Gastroesophageal sphincter (tissue), 4 donors: ENCODE results near the gene B9D2. TPM values are rescaled to one million over a fixed set of nuclear protein-coding genes. Genes with fewer than 3 reads are reported as not detected.

ENCODE experiments used
- ATAC-seq: fragments of 150-250 bp; one replicate; pipeline ENCODE4 v1.9.1; 2016; ENCODE audit warnings: mild to moderate bottlenecking, moderate library complexity
- H3K27ac ChIP-seq, 4 donors: fragments of 200-600 bp; sonication (generic) in 3 of 4; 1 replicate in 3 of 4; 2 replicates in 1 of 4; pipeline ENCODE4 v1.5.1; 2016 to 2019
- H3K27me3 ChIP-seq: fragments of 200-600 bp; sonication (generic); one replicate; pipeline ENCODE4 v1.5.1; 2019
- H3K36me3 ChIP-seq, 2 donors: fragments of 200-600 bp; sonication (generic); one replicate each; pipeline ENCODE4 v1.5.1; 2019; ENCODE audit warnings: control low read depth in 1 of 2
- H3K4me1 ChIP-seq, 3 donors: fragments of 200-600 bp; sonication (generic); 1 replicate in 2 of 3; 2 replicates in 1 of 3; pipeline ENCODE4 v1.5.1; 2016 to 2019; ENCODE audit warnings: control low read depth in 2 of 3
- H3K4me3 ChIP-seq, 2 donors: fragments of 200-600 bp; sonication (generic); one replicate each; pipeline ENCODE4 v1.5.1; 2019; ENCODE audit warnings: mild to moderate bottlenecking in 1 of 2, moderate library complexity in 1 of 2
- H3K9me3 ChIP-seq, 3 donors: fragments of 200-600 bp; sonication (generic); one replicate each; pipeline ENCODE4 v1.5.1; 2017 to 2019; ENCODE audit warnings: control low read depth in 2 of 3
- EP300 ChIP-seq: sonication (generic); formaldehyde crosslinking; IDR thresholded peaks from one replicate; pipeline ENCODE4 v1.6.1; 2017; ENCODE audit warnings: antibody characterized with exemption, mild to moderate bottlenecking
- POLR2A ChIP-seq, 2 donors: fragments of 450-650 bp; IDR thresholded peaks; one replicate each; pipeline ENCODE4 v1.6.1; 2017; ENCODE audit warnings: antibody characterized with exemption in 2 of 2, mild to moderate bottlenecking in 2 of 2, moderate library complexity in 1 of 2
- POLR2AphosphoS5 ChIP-seq: sonication (generic); formaldehyde crosslinking; IDR thresholded peaks from one replicate; pipeline ENCODE4 v1.6.1; 2017; ENCODE audit warnings: antibody characterized with exemption
- WGBS, 2 donors: methylation state at CpG; one replicate each; pipeline ENCODE4 v1.1.5; 2018; ENCODE audit warnings: low coverage in 1 of 2; 5-methylcytosine and 5-hydroxymethylcytosine counted together
- total RNA-seq, 4 donors: library from RNA; depleted of rRNA; stranded (reverse); fragments of >200 nt; gene quantifications; one replicate each; pipeline ENCODE4 v1.1.0, GENCODE V29; 2016
- TF ChIP-seq, protein P1 (sequence below), 4 experiments: fragments of 200-600 bp in 2 of 4; fragments of 450-650 bp in 2 of 4; sonication (generic) in 1 of 4; IDR thresholded peaks; one replicate each; pipeline ENCODE4 v1.5.1; 2017 to 2019; ENCODE audit warnings: antibody characterized with exemption in 4 of 4, mild to moderate bottlenecking in 2 of 4, moderate library complexity in 2 of 4

Gene B9D2
- total RNA-seq, 4 donors from 2014 or later, result 5.2 to 10.1 (median 6.7) TPM

DNA sequence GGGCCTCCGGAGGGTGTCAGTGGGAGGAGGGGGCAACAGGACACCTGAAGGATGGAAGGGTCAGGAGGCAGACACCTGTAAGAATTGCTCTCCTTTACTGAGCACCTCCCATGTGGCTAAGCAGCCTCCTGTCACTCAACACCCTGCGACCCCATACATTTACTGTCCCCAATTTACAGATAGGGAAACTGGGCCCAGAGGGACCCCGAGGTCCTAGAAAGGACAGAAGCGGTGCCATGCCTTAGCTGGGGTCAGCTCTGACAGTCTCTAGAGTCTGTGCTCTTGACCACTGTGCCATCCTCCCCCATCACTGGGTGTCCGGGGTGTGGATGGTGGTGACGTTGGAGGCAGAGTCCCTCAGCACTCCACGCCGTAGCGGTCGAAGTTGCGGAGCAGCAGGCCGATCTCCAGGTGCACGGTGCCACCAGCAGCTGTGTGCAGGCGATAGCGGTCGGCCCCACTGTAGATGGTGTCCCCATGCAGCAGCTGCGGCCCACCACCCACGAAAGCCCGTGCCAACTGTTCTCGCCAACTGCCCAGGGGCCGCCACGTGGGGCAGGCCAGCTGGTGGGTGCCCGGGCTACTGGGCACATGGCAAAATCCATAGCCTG lies 9.5 kb downstream of the B9D2 start:
- Histone ChIP-seq H3K9me3 (no peaks in the 10 kb centered on the region), H3K27ac (peak overlapping the region; percentile 59 to 90 (median 89)), H3K4me3 (peak overlapping the region; percentile 75 to 92), H3K4me1 (peaks cover 0 to 57% (median 6%) of the 10 kb centered on the region in 3 donors), H3K27me3 (no peaks in the 10 kb centered on the region), H3K36me3 (no peaks in the 10 kb centered on the region)
- WGBS, 2 donors, result 14 to 69% methylated on average over 1 to 8 of the region's 23 CpGs
- TF ChIP-seq EP300 (no peak), POLR2A (IDR thresholded peaks at IDR 0.05) (no peak), POLR2AphosphoS5 (no peak)
- TF ChIP-seq, protein P1, sequence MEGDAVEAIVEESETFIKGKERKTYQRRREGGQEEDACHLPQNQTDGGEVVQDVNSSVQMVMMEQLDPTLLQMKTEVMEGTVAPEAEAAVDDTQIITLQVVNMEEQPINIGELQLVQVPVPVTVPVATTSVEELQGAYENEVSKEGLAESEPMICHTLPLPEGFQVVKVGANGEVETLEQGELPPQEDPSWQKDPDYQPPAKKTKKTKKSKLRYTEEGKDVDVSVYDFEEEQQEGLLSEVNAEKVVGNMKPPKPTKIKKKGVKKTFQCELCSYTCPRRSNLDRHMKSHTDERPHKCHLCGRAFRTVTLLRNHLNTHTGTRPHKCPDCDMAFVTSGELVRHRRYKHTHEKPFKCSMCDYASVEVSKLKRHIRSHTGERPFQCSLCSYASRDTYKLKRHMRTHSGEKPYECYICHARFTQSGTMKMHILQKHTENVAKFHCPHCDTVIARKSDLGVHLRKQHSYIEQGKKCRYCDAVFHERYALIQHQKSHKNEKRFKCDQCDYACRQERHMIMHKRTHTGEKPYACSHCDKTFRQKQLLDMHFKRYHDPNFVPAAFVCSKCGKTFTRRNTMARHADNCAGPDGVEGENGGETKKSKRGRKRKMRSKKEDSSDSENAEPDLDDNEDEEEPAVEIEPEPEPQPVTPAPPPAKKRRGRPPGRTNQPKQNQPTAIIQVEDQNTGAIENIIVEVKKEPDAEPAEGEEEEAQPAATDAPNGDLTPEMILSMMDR (IDR thresholded peaks at IDR 0.05), result no peak
- ATAC-seq, result no peak

DNA sequence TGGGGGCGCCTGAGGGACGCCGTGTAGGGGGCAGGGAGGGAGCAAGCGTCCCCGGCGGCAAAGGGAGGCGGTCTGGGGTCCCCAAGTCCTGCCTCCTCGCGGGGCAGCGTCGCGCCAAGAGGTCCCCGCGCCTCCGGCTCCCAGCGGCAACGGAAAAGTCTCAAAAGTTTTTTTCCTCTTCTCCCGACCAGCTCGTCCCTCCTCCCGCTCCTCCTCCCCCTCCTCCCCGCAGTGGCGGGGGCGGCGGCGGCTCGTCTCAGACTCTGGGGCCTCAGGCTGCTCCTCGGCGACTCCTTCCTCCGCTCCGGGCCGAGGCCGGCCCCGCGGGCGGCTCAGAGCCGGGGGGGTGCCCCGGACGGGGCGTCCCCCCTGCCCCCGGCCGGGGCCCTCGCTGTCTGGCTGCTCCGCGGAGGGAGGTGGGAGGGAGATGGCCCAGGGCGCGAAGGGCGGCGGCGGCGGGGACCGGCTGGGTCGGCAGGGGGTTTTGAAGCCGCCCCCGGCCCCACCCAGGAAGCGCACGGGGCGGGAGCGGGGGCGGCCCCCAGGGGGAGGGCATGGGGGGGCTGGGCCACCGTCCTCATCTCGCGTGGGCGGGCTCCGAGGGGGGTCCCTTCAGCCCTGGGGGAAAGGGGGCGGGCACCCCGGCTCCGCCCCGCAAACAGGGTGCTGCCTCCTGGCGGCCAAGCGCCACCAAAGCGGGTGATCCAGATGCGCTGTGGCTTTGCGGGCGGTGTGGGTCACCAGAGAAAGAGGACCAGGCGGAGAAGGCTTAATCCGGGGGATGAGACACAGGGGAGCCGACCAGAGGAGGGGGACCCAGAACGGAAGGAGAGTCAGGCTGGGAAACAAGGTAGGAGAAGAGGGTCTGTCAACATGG lies 10.2 kb downstream of the B9D2 start, which contains the start of gene TGFB1:
Gene TGFB1 (minus strand): TSS at position 457 of the 877 bp plus-strand sequence. CDS start 878 bp downstream, outside the sequence.
- peak; percentile 52 for TF ChIP-seq POLR2AphosphoS5
- peak; percentile 51 to 71 for TF ChIP-seq POLR2A (IDR thresholded peaks at IDR 0.05)
- TF ChIP-seq, protein P1 (IDR thresholded peaks at IDR 0.05), result peak in 3 of 4 experiments; percentile 85 to 98 (median 89)
- TF ChIP-seq EP300, result no peak
- Histone ChIP-seq H3K4me3 (peak within 1 kb of the TSS; percentile 75 to 92), H3K36me3 (no peaks in the 10 kb centered on the region), H3K27ac (peak within 1 kb of the TSS; percentile 59 to 90 (median 89)), H3K9me3 (no peaks in the 10 kb centered on the region), H3K4me1 (peaks cover 0 to 63% (median 6%) of the 10 kb centered on the region in 3 donors), H3K27me3 (no peaks in the 10 kb centered on the region)
- WGBS, 2 donors, result 0 to 1% methylated on average over 12 to 15 of the region's 78 CpGs
- ATAC-seq, result peak; percentile 84

DNA sequence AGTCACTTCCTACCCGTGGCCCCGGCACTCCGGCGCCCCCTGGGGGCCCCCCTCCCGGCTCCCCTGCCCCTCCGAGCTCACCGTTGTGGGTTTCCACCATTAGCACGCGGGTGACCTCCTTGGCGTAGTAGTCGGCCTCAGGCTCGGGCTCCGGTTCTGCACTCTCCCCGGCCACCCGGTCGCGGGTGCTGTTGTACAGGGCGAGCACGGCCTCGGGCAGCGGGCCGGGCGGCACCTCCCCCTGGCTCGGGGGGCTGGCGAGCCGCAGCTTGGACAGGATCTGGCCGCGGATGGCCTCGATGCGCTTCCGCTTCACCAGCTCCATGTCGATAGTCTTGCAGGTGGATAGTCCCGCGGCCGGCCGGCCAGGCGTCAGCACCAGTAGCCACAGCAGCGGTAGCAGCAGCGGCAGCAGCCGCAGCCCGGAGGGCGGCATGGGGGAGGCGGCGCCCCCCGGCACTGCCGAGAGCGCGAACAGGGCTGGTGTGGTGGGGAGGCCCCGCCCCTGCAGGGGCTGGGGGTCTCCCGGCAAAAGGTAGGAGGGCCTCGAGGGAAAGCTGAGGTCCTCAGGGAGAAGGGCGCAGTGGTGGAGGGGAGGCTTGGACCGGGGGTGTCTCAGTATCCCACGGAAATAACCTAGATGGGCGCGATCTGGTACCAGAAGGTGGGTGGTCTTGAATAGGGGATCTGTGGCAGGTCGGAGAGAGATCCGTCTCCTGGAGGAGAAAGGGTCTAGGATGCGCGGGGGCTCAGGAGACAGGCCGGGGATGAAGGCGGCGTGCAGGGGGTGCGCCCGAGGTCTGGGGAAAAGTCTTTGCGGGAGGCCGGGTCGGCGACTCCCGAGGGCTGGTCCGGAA lies 11.1 kb downstream of the B9D2 start:
- H3K9me3 ChIP-seq, result no peaks in the 10 kb centered on the region
- H3K36me3 ChIP-seq, result peaks cover 0 to 7% of the 10 kb centered on the region in 2 donors
- peak overlapping the region; percentile 59 to 90 (median 89) for H3K27ac ChIP-seq
- peak overlapping the region; percentile 75 to 92 for H3K4me3 ChIP-seq
- H3K27me3 ChIP-seq, result no peaks in the 10 kb centered on the region
- TF ChIP-seq, protein P1 (IDR thresholded peaks at IDR 0.05), result peak in 2 of 4 experiments; percentile 33 to 62
- no peak for TF ChIP-seq EP300
- H3K4me1 ChIP-seq, result peaks cover 0 to 63% (median 6%) of the 10 kb centered on the region in 3 donors
- peak; percentile 5 for ATAC-seq
- 2% methylated on average over 11 to 23 of the region's 71 CpGs for WGBS, 2 donors

DNA sequence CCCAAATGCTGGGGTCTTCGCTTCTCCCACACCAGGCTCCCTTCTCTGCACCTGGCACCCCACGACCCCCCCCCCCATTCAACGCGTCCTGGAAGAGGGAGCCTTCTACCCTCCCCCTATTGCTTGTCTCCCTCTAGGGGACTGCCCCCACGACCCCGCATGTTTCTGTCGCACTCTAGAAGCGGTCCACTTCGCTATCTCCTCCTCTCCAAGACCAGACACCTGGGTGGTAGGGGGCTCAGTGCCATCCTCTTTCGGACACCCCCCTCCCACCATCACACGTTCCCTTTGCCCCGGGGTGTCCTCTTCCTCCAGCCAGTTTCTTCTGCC lies 11.7 kb downstream of the B9D2 start:
- Histone ChIP-seq H3K4me1 (peaks cover 0 to 63% (median 6%) of the 10 kb centered on the region in 3 donors), H3K27ac (peak overlapping the region in 3 of 4 donors; percentile 89 to 90 (median 89)), H3K27me3 (no peaks in the 10 kb centered on the region), H3K4me3 (peak overlapping the region; percentile 75 to 92), H3K9me3 (no peaks in the 10 kb centered on the region), H3K36me3 (peaks cover 0 to 13% of the 10 kb centered on the region in 2 donors)
- TF ChIP-seq, protein P1 (IDR thresholded peaks at IDR 0.05), result no peak
- TF ChIP-seq POLR2A (IDR thresholded peaks at IDR 0.05), result no peak
- no peak for TF ChIP-seq EP300
- no peak for TF ChIP-seq POLR2AphosphoS5
- WGBS, 2 donors, result 0 to 1% methylated on average over 8 to 11 of the region's 12 CpGs
- ATAC-seq, result no peak
